ENCODE measurements around the gene CENPO.

- TF ChIP-seq TCF7L2 (IDR thresholded peaks at IDR 0.05; ENCODE audit: low read depth, low read length) (no peak), SIN3A (IDR thresholded peaks at IDR 0.05; ENCODE audit: borderline replicate concordance, insufficient read depth, low read depth, low read length) (no peak)
Measured at GRCh38 chr2:24818721-24819167, 25.5 kb downstream of the CENPO start.
